ENCODE data around the gene CDYL2. TPM values are rescaled to one million over a fixed set of nuclear protein-coding genes. Genes with fewer than 3 reads are reported as not detected.

The CDYL2 gene
- total RNA-seq, 2 experiments from 2014 or later, result 0.98 to 2.5 TPM

DNA sequence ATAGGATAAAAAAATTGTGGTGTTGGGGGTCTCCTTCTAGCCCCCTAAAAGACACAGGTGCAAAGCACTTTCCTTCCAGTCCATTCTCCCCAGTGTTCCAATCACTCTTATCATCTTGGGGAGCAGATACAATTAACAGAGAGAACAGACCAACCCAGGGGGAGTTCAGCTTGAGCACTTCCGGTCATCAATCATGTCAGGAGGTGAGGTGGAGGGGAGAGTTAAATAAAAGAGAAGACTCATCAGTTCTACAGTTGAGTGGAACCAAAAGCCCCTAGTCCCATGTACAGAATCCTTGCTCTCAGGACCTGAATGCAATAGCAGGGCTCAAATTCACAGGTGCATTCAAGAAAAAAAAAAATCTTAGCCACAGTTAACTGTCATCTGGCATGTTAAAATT, 141.3 kb downstream of the CDYL2 start:
- Histone ChIP-seq H4K20me1 (ENCODE audit: insufficient read depth, low read length) (no peaks in the 10 kb centered on the region), H3K36me3 (ENCODE audit: insufficient read depth, low read length) (no peaks in the 10 kb centered on the region), H3K79me2 (ENCODE audit: insufficient read depth, low read depth, low read length) (no peaks in the 10 kb centered on the region), H3K4me2 (ENCODE audit: low read length) (no peak overlapping the region), H3K27ac (ENCODE audit: low read depth, low read length, poor library complexity, severe bottlenecking) (no peak overlapping the region), H3K9me3 (ENCODE audit: low read length) (peaks cover 15% of the 10 kb centered on the region; the same call in 1 of the 2 replicates), H3K4me1 (ENCODE audit: insufficient read depth, low read length, poor library complexity, severe bottlenecking) (no peaks in the 10 kb centered on the region), H2AFZ (ENCODE audit: low read length) (no peak overlapping the region), H3K9me2 (ENCODE audit: insufficient read depth, low read length) (no peaks in the 10 kb centered on the region), H3K4me3 (ENCODE audit: low read depth, low read length, poor library complexity, severe bottlenecking) (no peak overlapping the region)
- TF ChIP-seq EZH2phosphoT487 (IDR thresholded peaks at IDR 0.05; ENCODE audit: borderline replicate concordance, low read depth, low read length), result no peak
- TF ChIP-seq, protein P1, sequence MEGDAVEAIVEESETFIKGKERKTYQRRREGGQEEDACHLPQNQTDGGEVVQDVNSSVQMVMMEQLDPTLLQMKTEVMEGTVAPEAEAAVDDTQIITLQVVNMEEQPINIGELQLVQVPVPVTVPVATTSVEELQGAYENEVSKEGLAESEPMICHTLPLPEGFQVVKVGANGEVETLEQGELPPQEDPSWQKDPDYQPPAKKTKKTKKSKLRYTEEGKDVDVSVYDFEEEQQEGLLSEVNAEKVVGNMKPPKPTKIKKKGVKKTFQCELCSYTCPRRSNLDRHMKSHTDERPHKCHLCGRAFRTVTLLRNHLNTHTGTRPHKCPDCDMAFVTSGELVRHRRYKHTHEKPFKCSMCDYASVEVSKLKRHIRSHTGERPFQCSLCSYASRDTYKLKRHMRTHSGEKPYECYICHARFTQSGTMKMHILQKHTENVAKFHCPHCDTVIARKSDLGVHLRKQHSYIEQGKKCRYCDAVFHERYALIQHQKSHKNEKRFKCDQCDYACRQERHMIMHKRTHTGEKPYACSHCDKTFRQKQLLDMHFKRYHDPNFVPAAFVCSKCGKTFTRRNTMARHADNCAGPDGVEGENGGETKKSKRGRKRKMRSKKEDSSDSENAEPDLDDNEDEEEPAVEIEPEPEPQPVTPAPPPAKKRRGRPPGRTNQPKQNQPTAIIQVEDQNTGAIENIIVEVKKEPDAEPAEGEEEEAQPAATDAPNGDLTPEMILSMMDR (conservative IDR thresholded peaks at IDR 0.05; ENCODE audit: low read length), result no peak
- BruUV-seq (replicated peaks), result no TSS peak
- ChIA-PET CTCF (ENCODE audit: unreplicated experiment) (no interaction called here), POLR2A (no interaction called here)
- intact Hi-C loops (cut with micrococcal nuclease; ENCODE audit: unreplicated experiment), result no loop called here
- peak; percentile 27 for DNase-seq (ENCODE audit: low spot score)

DNA sequence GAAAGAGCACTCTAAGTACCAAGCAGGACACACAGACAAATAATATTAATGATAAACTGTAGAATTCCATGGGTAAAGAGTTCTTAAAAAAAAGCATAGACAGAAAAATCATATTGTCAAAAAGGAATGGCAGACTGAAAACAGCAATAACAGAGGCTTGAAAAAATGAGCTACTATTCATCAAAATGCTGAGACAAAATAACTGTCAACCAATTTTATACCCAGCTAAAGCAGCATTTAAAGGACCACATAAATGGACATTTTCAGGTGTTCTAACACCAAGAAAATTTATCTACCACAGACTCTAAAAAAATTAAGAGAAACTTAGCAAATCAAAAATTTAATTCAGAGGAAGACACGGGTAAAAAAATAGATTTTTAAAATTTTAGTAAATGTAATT, 144.5 kb downstream of the CDYL2 start:
- ChIA-PET CTCF (ENCODE audit: unreplicated experiment) (no interaction called here), POLR2A (interaction anchor here (0.7 to 0.9 kb wide), 2 partner anchors 10 to 1176 kb away, joined by 3 to 5 read pairs; no protein-coding TSS in a partner anchor)
- Histone ChIP-seq H3K4me2 (ENCODE audit: low read length) (no peak overlapping the region), H3K4me3 (ENCODE audit: low read depth, low read length, poor library complexity, severe bottlenecking) (no peak overlapping the region), H3K9me3 (ENCODE audit: low read length) (peaks cover 15% of the 10 kb centered on the region; the same call in 1 of the 2 replicates), H3K4me1 (ENCODE audit: insufficient read depth, low read length, poor library complexity, severe bottlenecking) (no peaks in the 10 kb centered on the region), H4K20me1 (ENCODE audit: insufficient read depth, low read length) (no peaks in the 10 kb centered on the region), H3K79me2 (ENCODE audit: insufficient read depth, low read depth, low read length) (no peaks in the 10 kb centered on the region), H3K36me3 (ENCODE audit: insufficient read depth, low read length) (no peaks in the 10 kb centered on the region), H2AFZ (ENCODE audit: low read length) (no peak overlapping the region), H3K9me2 (ENCODE audit: insufficient read depth, low read length) (no peaks in the 10 kb centered on the region), H3K27ac (ENCODE audit: low read depth, low read length, poor library complexity, severe bottlenecking) (no peak overlapping the region)
- BruUV-seq (replicated peaks), result no TSS peak
- DNase-seq (ENCODE audit: low spot score), result no peak
- intact Hi-C loops (cut with micrococcal nuclease; ENCODE audit: unreplicated experiment), result no loop called here
- TF ChIP-seq EZH2phosphoT487 (IDR thresholded peaks at IDR 0.05; ENCODE audit: borderline replicate concordance, low read depth, low read length), result no peak
- TF ChIP-seq, protein P1 (conservative IDR thresholded peaks at IDR 0.05; ENCODE audit: low read length), result no peak

DNA sequence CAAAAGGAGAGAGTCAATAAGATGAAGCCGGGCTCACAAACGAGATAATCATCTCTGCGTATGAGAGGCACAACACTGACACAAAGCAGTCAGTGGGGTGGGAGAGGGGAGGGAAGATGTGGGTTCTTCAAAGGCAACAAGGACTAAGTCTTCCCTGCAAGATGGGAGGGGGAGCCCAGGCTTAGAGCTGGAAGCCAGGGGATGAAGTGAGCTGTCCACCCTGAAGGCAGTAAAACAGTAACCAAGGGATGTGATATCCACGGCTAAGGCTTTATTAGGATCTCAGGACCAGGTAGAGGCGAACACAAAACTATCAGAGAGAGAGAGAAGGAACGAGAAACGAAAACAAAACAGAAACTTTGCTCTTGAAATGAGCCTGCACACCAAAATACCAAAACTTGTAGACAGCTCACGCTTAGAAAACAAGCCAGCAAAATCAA, 147.7 kb downstream of the CDYL2 start:
- intact Hi-C loops (cut with micrococcal nuclease; ENCODE audit: unreplicated experiment), result no loop called here
- no peaks in the 10 kb centered on the region for H4K20me1 ChIP-seq (ENCODE audit: insufficient read depth, low read length)
- CTCF ChIA-PET (ENCODE audit: unreplicated experiment), result no interaction called here
- no peak overlapping the region for H2AFZ ChIP-seq (ENCODE audit: low read length)
- no peak overlapping the region for H3K27ac ChIP-seq (ENCODE audit: low read depth, low read length, poor library complexity, severe bottlenecking)
- H3K4me3 ChIP-seq (ENCODE audit: low read depth, low read length, poor library complexity, severe bottlenecking), result no peak overlapping the region
- H3K79me2 ChIP-seq (ENCODE audit: insufficient read depth, low read depth, low read length), result no peaks in the 10 kb centered on the region
- TF ChIP-seq, protein P1 (conservative IDR thresholded peaks at IDR 0.05; ENCODE audit: low read length), result no peak
- no peak for TF ChIP-seq EZH2phosphoT487 (IDR thresholded peaks at IDR 0.05; ENCODE audit: borderline replicate concordance, low read depth, low read length)
- H3K4me1 ChIP-seq (ENCODE audit: insufficient read depth, low read length, poor library complexity, severe bottlenecking), result no peaks in the 10 kb centered on the region
- H3K4me2 ChIP-seq (ENCODE audit: low read length), result no peak overlapping the region
- POLR2A ChIA-PET, result no interaction called here
- BruUV-seq (replicated peaks), result no TSS peak
- no peak for DNase-seq (ENCODE audit: low spot score)
- H3K9me2 ChIP-seq (ENCODE audit: insufficient read depth, low read length), result no peaks in the 10 kb centered on the region
- peaks cover 15% of the 10 kb centered on the region; the same call in 1 of the 2 replicates for H3K9me3 ChIP-seq (ENCODE audit: low read length)
- H3K36me3 ChIP-seq (ENCODE audit: insufficient read depth, low read length), result no peaks in the 10 kb centered on the region
